Testis (tissue), 5 donors: ENCODE measurements around the gene FBXL15. TPM values are rescaled to one million over a fixed set of nuclear protein-coding genes. Genes with fewer than 3 reads are reported as not detected.
A peak's percentile ranks its signal among the peaks of the same experiment; 100 is the strongest.

Experiments used
- DNase-seq: peaks from one replicate; pipeline ENCODE4 v3.0.0-alpha.2; 2019
- H3K27ac ChIP-seq, 2 donors: fragments of 200-600 bp; sonication (generic); one replicate each; pipeline ENCODE4 v1.5.1; 2019
- H3K27me3 ChIP-seq: fragments of 200-600 bp; sonication (generic); one replicate; pipeline ENCODE4 v1.5.1; 2019
- H3K36me3 ChIP-seq: fragments of 200-600 bp; sonication (generic); one replicate; pipeline ENCODE4 v1.5.1; 2017; ENCODE audit warnings: low read depth; ENCODE audit errors: missing control alignments
- H3K4me1 ChIP-seq: fragments of 200-600 bp; sonication (generic); one replicate; pipeline ENCODE4 v1.5.1; 2019
- H3K4me3 ChIP-seq, 2 donors: fragments of 200-600 bp; sonication (generic); one replicate each; pipeline ENCODE4 v1.5.1; 2017 to 2019
- H3K9me3 ChIP-seq: fragments of 200-600 bp; sonication (generic); one replicate; pipeline ENCODE4 v1.5.1; 2017
- POLR2A ChIP-seq: fragments of 450-650 bp; IDR thresholded peaks from one replicate; pipeline ENCODE4 v1.6.1; 2017; ENCODE audit warnings: antibody characterized with exemption, mild to moderate bottlenecking, moderate library complexity
- WGBS, 2 donors: methylation state at CpG; one replicate each; pipeline ENCODE4 v1.1.5; 2018; 5-methylcytosine and 5-hydroxymethylcytosine counted together
- intact Hi-C: fragments of 100-400 bp; cut with DNase I; formaldehyde crosslinking; loops from one replicate; pipeline ENCODE4 v1.15.1; 2023; ENCODE audit warnings: low total_unique reads
- long read RNA-seq, 2 donors: transcript quantifications; one replicate each; lab custom pipeline, GENCODE V29; 2026
- polyA plus RNA-seq: library from polyadenylated mRNA; stranded (reverse); fragments of 350-450 nt; fragmentation: Illumina TruSeq; extraction: RNeasy Lipid Tissue Mini Kit (QIAGEN cat#74804); gene quantifications from one replicate; pipeline ENCODE4 v1.2.3, GENCODE V29; 2014; ENCODE audit warnings: low read depth, low replicate concordance; ENCODE audit not compliant: insufficient read depth
- total RNA-seq, 2 donors: library from RNA; depleted of rRNA; stranded (reverse); fragments of >200 nt; gene quantifications; one replicate each; pipeline ENCODE4 v1.2.3, GENCODE V29; 2016
- TF ChIP-seq, protein P1 (sequence below), 3 experiments: fragments of 450-650 bp in 2 of 3; fragments of 200-600 bp in 1 of 3; sonication (generic) in 1 of 3; IDR thresholded peaks; one replicate each; pipeline ENCODE4 v1.5.1; 2016 to 2019; ENCODE audit warnings: antibody characterized with exemption in 3 of 3, mild to moderate bottlenecking in 2 of 3, moderate library complexity in 1 of 3

The FBXL15 gene, protein sequence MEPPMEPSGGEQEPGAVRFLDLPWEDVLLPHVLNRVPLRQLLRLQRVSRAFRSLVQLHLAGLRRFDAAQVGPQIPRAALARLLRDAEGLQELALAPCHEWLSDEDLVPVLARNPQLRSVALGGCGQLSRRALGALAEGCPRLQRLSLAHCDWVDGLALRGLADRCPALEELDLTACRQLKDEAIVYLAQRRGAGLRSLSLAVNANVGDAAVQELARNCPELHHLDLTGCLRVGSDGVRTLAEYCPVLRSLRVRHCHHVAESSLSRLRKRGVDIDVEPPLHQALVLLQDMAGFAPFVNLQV
- 10 to 100 TPM; 28.9 to 32.2 TPM for total RNA-seq
- polyA plus RNA-seq = 9.2 TPM
- long read RNA-seq, donor 1, partial matches to known transcripts = 17 of 21 reads
- long read RNA-seq, donor 1, other reads (novel, unspliced or antisense) = 0 of 21 reads
- long read RNA-seq, donor 2, partial matches to known transcripts = 7 of 8 reads
- long read RNA-seq, donor 2, other reads (novel, unspliced or antisense) = 0 of 8 reads

DNA sequence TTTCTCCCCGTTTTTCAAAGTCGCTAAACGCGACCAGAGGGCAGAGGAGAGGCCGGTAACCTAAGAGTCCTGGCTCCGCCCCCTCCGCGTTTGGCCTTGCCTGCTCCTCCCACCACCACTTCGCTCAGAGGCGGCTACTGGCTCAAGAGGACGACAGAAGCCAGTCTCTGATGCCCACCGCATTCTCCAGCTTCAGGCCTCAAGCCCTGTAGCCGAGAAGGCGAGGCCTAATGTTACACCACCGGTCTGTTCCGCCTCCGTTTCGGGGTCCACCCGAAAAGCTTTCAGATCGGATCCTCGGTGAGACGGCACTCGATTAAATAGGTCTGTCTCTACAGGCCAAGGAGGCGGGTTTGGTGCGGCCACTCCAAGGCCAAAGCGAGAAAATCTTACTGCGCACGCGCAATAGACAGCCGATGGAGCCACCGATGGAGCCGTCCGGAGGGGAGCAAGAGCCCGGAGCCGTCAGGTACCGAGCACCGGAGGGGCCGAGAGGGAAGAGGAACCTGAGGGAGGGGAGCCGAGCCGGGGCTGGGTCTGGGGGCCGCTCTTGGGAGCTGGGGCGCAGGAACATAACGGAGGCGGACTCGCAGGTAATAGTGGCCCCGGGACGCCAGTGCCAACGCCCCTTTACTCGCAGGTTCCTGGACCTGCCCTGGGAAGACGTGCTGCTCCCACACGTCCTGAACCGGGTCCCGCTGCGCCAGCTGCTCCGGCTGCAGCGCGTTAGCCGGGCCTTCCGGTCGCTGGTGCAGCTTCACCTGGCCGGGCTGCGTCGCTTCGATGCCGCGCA is at the start of gene FBXL15:
TSS of gene FBXL15 (plus strand) at position 123 of the 793 bp plus-strand sequence. CDS start at position 417, 294 bp downstream.
- WGBS, 2 donors = 0% methylated on average over 9 to 65 of the region's 66 CpGs
- peak; percentile 96 for DNase-seq
- H3K4me3 ChIP-seq = peak within 1 kb of the TSS; percentile 80 to 96
- TF ChIP-seq POLR2A = no peak
- TF ChIP-seq, protein P1, sequence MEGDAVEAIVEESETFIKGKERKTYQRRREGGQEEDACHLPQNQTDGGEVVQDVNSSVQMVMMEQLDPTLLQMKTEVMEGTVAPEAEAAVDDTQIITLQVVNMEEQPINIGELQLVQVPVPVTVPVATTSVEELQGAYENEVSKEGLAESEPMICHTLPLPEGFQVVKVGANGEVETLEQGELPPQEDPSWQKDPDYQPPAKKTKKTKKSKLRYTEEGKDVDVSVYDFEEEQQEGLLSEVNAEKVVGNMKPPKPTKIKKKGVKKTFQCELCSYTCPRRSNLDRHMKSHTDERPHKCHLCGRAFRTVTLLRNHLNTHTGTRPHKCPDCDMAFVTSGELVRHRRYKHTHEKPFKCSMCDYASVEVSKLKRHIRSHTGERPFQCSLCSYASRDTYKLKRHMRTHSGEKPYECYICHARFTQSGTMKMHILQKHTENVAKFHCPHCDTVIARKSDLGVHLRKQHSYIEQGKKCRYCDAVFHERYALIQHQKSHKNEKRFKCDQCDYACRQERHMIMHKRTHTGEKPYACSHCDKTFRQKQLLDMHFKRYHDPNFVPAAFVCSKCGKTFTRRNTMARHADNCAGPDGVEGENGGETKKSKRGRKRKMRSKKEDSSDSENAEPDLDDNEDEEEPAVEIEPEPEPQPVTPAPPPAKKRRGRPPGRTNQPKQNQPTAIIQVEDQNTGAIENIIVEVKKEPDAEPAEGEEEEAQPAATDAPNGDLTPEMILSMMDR (IDR thresholded peaks at IDR 0.05) = peak in 1 of 3 experiments; percentile 41
- peak within 1 kb of the TSS; percentile 74 to 80 for H3K27ac ChIP-seq
- no peaks in the 10 kb centered on the region for H3K36me3 ChIP-seq
- peaks cover 23% of the 10 kb centered on the region for H3K4me1 ChIP-seq
- no peaks in the 10 kb centered on the region for H3K9me3 ChIP-seq
- no peaks in the 10 kb centered on the region for H3K27me3 ChIP-seq
- intact Hi-C loops = loop anchor here (10.0 kb wide), 2 partner anchors 54 to 164 kb away; no protein-coding TSS in a partner anchor

DNA sequence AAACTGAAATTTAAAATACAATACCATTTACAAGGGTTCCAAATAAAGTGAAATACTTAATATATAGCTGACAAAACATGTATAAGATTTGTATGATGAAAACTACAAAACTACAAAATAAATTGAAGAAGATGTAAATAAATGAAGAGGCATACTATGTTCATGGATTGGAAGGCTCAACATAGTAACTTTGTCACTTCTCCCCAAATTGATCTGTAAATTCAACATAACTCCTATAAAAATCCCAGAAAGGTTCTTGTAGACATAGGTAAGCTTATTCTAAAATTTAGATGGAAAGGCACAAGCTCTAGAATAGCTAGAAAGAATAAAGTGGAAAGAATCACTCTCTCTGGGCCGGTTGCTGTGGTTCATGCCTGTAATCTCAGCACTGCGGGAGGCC is 49.3 kb upstream of the FBXL15 start:
- Histone ChIP-seq H3K9me3 (no peaks in the 10 kb centered on the region), H3K4me3 (no peak overlapping the region), H3K27ac (no peak overlapping the region), H3K36me3 (peaks cover 5% of the 10 kb centered on the region), H3K27me3 (no peaks in the 10 kb centered on the region), H3K4me1 (no peaks in the 10 kb centered on the region)
- DNase-seq = no peak
- TF ChIP-seq, protein P1 (IDR thresholded peaks at IDR 0.05) = no peak
- TF ChIP-seq POLR2A = no peak
- intact Hi-C loops = no loop called here
- 93 to 96% methylated on average over 2 of the region's 2 CpGs for WGBS, 2 donors

DNA sequence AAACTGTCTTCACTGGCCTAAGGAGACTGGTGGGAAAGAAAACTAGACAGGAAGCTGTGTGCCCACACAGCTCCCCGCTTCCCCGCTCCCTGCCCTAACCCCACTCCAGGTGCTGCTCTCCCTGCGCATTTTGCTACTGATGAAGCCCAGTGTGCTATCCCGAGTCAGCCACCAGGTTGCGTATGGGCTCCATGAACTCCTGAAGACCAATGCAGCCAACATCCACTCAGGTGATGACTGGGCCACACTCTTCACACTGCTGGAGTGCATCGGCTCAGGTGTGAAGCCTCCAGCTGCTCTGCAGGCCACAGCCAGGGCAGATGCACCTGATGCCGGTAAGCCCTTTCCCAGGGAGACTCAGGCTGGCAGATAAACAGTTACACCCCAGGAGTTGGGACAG is 45.4 kb upstream of the FBXL15 start:
- DNase-seq = no peak
- H3K4me3 ChIP-seq = no peak overlapping the region
- WGBS, 2 donors = 90 to 91% methylated on average over 7 of the region's 7 CpGs
- H3K27me3 ChIP-seq = no peaks in the 10 kb centered on the region
- intact Hi-C loops = no loop called here
- H3K36me3 ChIP-seq = peaks cover 5% of the 10 kb centered on the region
- H3K27ac ChIP-seq = no peak overlapping the region
- H3K9me3 ChIP-seq = no peaks in the 10 kb centered on the region
- no peak for TF ChIP-seq POLR2A
- TF ChIP-seq, protein P1 (IDR thresholded peaks at IDR 0.05) = no peak
- H3K4me1 ChIP-seq = no peaks in the 10 kb centered on the region

DNA sequence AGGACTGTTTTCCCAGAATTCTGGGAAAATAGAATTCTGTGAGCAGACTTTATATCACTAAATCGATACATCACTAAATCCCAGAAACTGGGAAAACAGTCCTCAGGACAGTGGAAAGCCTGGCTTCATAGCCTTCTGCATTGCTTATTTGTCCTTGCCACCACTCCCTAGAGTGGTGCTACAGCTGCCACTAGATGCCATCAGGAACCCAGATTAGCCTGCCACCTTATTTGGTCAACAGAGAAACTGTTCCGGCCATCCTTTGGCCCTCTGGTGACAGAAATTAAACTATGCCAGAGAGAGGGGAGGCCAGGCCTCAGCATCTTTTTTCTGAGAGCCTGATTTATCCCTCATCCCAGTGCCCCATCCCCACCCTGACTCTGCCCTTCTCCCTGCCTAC is 44.8 kb upstream of the FBXL15 start:
- H3K4me1 ChIP-seq = no peaks in the 10 kb centered on the region
- no peaks in the 10 kb centered on the region for H3K9me3 ChIP-seq
- WGBS, 2 donors = 84 to 88% methylated on average over 2 of the region's 2 CpGs
- TF ChIP-seq POLR2A = no peak
- TF ChIP-seq, protein P1 (IDR thresholded peaks at IDR 0.05) = no peak
- DNase-seq = no peak
- H3K27ac ChIP-seq = no peak overlapping the region
- intact Hi-C loops = no loop called here
- H3K27me3 ChIP-seq = no peaks in the 10 kb centered on the region
- H3K4me3 ChIP-seq = no peak overlapping the region
- H3K36me3 ChIP-seq = peaks cover 2% of the 10 kb centered on the region
